ENCODE results near the gene PKP2. TPM values are rescaled to one million over a fixed set of nuclear protein-coding genes. Genes with fewer than 3 reads are reported as not detected.

Gene PKP2
- total and polyA plus RNA-seq, 9 of the 15 experiments (the other 6 are each of a cell fraction or from before 2014, with no cell fraction given) = 1.6 to 4.2 (median 2.8) TPM

DNA sequence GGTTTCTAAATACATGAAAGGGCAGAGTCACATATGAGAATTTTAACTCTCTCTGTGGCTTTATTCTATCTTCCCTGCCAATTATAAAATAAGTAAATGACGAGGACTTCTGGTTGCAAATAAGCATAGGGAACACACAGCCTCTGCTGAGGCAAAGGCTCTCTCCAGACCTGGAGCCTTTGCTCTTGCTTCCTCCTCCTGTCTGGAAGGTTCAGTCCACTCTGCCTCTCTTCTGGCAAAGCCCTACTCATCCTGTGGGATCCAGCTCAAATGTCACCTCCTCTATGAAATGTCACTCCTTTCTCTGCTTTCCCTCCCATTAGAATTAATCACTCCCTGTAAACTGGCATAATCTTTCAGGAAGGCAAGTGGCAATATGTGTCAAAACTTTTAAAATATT, 41.9 kb downstream of the PKP2 start:
- no peak for ATAC-seq
- WGBS (ENCODE audit: insufficient coverage, low coverage, missing lambda C conversion rate) = 17% methylated on average over 1 of the region's 1 CpG

More for the DNA sequence above, 41.9 kb downstream of the PKP2 start:
- H2AFZ ChIP-seq (ENCODE audit: low read depth, low read length) = no peak overlapping the region
- H3K79me2 ChIP-seq (ENCODE audit: control insufficient read depth, insufficient read depth, low read length) = no peaks in the 10 kb centered on the region
- H3K9me3 ChIP-seq (replicated peaks; ENCODE audit: control insufficient read depth, insufficient read depth, low read depth, low read length) = no peaks in the 10 kb centered on the region
- no TSS peak for BruUV-seq (replicated peaks)
- no peaks in the 10 kb centered on the region for H3K27me3 ChIP-seq (ENCODE audit: control insufficient read depth in 2 of 2, insufficient read depth in 2 of 2, low read length in 2 of 2)
- TF ChIP-seq ZNF695 (CRISPR knock-in tag; IDR thresholded peaks at IDR 0.05) (no peak), HNRNPH1 (optimal IDR thresholded peaks at IDR 0.05; ENCODE audit: low read depth, low read length) (no peak), NCOA1 (IDR thresholded peaks at IDR 0.05; ENCODE audit: low read depth) (no peak), TAF15 (IDR thresholded peaks at IDR 0.05; ENCODE audit: low read depth, low read length) (no peak), ZNF212 (CRISPR knock-in tag; IDR thresholded peaks at IDR 0.05) (no peak), POLR2H (tag; IDR thresholded peaks at IDR 0.05; ENCODE audit: low read depth) (no peak), OTX1 (CRISPR knock-in tag; IDR thresholded peaks at IDR 0.05) (no peak), HMG20B (CRISPR knock-in tag; IDR thresholded peaks at IDR 0.05) (no peak), NFE2L1 (tag; IDR thresholded peaks at IDR 0.05; ENCODE audit: borderline replicate concordance, low read depth) (no peak), CAMTA2 (CRISPR knock-in tag; conservative IDR thresholded peaks at IDR 0.05) (no peak), HDGF (IDR thresholded peaks at IDR 0.05) (no peak), ZFX (CRISPR knock-in tag; IDR thresholded peaks at IDR 0.05) (no peak), DDX20 (tag; IDR thresholded peaks at IDR 0.05; ENCODE audit: low read depth) (no peak), ZNF3 (CRISPR knock-in tag; IDR thresholded peaks at IDR 0.05) (no peak), KDM4B (IDR thresholded peaks at IDR 0.05; ENCODE audit: borderline replicate concordance in 2 of 2, low read depth in 1 of 2) (no peak), ZFPM2 (CRISPR knock-in tag; IDR thresholded peaks at IDR 0.05) (no peak), SRF (CRISPR knock-in tag; IDR thresholded peaks at IDR 0.05) (no peak)
- TF ChIP-seq, protein P1, sequence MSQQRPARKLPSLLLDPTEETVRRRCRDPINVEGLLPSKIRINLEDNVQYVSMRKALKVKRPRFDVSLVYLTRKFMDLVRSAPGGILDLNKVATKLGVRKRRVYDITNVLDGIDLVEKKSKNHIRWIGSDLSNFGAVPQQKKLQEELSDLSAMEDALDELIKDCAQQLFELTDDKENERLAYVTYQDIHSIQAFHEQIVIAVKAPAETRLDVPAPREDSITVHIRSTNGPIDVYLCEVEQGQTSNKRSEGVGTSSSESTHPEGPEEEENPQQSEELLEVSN (IDR thresholded peaks at IDR 0.05; ENCODE audit: borderline replicate concordance in 1 of 2, extremely low read depth in 1 of 2, insufficient read depth in 1 of 2, insufficient read length in 1 of 2, low read depth in 1 of 2, low read length in 1 of 2, poor library complexity in 1 of 2, severe bottlenecking in 1 of 2) = no peak
- TF ChIP-seq, protein P2, sequence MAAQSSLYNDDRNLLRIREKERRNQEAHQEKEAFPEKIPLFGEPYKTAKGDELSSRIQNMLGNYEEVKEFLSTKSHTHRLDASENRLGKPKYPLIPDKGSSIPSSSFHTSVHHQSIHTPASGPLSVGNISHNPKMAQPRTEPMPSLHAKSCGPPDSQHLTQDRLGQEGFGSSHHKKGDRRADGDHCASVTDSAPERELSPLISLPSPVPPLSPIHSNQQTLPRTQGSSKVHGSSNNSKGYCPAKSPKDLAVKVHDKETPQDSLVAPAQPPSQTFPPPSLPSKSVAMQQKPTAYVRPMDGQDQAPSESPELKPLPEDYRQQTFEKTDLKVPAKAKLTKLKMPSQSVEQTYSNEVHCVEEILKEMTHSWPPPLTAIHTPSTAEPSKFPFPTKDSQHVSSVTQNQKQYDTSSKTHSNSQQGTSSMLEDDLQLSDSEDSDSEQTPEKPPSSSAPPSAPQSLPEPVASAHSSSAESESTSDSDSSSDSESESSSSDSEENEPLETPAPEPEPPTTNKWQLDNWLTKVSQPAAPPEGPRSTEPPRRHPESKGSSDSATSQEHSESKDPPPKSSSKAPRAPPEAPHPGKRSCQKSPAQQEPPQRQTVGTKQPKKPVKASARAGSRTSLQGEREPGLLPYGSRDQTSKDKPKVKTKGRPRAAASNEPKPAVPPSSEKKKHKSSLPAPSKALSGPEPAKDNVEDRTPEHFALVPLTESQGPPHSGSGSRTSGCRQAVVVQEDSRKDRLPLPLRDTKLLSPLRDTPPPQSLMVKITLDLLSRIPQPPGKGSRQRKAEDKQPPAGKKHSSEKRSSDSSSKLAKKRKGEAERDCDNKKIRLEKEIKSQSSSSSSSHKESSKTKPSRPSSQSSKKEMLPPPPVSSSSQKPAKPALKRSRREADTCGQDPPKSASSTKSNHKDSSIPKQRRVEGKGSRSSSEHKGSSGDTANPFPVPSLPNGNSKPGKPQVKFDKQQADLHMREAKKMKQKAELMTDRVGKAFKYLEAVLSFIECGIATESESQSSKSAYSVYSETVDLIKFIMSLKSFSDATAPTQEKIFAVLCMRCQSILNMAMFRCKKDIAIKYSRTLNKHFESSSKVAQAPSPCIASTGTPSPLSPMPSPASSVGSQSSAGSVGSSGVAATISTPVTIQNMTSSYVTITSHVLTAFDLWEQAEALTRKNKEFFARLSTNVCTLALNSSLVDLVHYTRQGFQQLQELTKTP (IDR thresholded peaks at IDR 0.05; ENCODE audit: low read depth in 1 of 2, partially characterized antibody in 2 of 2) = no peak
- no peaks in the 10 kb centered on the region for H3K36me3 ChIP-seq (ENCODE audit: control insufficient read depth, insufficient read depth, low read length)
- H3K27ac ChIP-seq (ENCODE audit: extremely low read depth, low read depth, low read length) = no peak overlapping the region
- no peaks in the 10 kb centered on the region for H4K20me1 ChIP-seq (replicated peaks; ENCODE audit: control insufficient read depth, insufficient read depth, low read length)
- no peak for DNase-seq (ENCODE audit: extremely low read depth in 1 of 4, low spot score in 3 of 4)
- in situ Hi-C loops (cut with MboI) = no loop called here
- no peak overlapping the region for H3K4me3 ChIP-seq
- no peaks in the 10 kb centered on the region for H3K4me1 ChIP-seq (replicated peaks in 1 of 2; ENCODE audit: control insufficient read depth in 2 of 2, insufficient read depth in 2 of 2, low read length in 2 of 2)
- H3K9me1 ChIP-seq (ENCODE audit: control insufficient read depth, insufficient read depth, low read length) = no peaks in the 10 kb centered on the region
- H3K9ac ChIP-seq (ENCODE audit: insufficient read depth in 1 of 2, low read depth in 2 of 2, low read length in 2 of 2) = no peak overlapping the region
- CTCF ChIA-PET (ENCODE audit: low intra/inter-chr PET ratio) = no interaction called here
- no peak overlapping the region for H3K4me2 ChIP-seq (ENCODE audit: insufficient read depth, low read length)
- POLR2A ChIA-PET = no interaction called here
- intact Hi-C loops (cut with micrococcal nuclease) = no loop called here
- FAIRE-seq = no peak
